ENCODE results near the gene SNRPB.

Gene SNRPB

DNA sequence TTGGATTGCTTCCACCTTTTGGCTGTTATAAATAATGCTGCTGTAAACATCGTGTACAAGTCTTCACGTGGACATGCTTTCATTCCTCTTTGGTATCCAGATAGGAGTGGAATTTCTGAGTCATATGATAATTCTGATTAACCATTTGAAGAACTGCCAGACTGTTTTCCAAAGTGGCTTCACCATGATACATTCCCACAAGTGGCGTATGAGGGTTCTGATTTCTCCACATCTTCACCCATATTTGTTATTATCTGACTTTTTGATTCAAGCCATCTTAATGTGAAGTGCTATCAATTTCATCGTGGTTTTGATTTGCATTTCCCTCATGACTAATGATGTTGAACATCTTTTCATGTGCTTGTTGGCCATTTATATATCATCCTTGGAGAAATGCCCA lies 2.9 kb upstream of the SNRPB start:
- peak; percentile 38 for DNase-seq (ENCODE audit: low read depth)
- H3K4me3 ChIP-seq (ENCODE audit: low read length): no peak overlapping the region
- TF ChIP-seq, protein P1, sequence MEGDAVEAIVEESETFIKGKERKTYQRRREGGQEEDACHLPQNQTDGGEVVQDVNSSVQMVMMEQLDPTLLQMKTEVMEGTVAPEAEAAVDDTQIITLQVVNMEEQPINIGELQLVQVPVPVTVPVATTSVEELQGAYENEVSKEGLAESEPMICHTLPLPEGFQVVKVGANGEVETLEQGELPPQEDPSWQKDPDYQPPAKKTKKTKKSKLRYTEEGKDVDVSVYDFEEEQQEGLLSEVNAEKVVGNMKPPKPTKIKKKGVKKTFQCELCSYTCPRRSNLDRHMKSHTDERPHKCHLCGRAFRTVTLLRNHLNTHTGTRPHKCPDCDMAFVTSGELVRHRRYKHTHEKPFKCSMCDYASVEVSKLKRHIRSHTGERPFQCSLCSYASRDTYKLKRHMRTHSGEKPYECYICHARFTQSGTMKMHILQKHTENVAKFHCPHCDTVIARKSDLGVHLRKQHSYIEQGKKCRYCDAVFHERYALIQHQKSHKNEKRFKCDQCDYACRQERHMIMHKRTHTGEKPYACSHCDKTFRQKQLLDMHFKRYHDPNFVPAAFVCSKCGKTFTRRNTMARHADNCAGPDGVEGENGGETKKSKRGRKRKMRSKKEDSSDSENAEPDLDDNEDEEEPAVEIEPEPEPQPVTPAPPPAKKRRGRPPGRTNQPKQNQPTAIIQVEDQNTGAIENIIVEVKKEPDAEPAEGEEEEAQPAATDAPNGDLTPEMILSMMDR (IDR thresholded peaks at IDR 0.05; ENCODE audit: insufficient read depth, low read depth, low read length, missing control alignments): no peak

DNA sequence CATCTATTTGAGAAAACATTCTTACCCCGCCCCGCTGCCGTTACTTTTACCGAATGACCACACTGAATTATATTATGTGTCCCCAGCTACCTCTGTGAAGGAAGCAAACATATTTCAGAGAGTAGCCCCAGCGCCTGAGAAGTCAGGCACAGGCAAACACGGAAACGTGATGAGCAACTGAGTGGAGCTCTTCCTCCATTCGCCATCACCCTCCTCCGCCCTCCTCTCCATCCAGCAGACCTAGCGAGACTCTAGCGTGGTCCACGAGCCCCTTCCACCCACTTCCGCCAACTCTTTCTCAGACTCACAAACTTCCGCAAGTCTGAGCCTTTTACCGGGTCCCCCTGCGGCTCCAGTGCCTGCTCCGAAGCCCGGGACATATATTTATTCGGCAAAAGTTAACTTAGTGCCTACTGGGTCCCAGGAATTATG lies 582 bp downstream of the SNRPB start:
- TF ChIP-seq, protein P1 (IDR thresholded peaks at IDR 0.05; ENCODE audit: insufficient read depth, low read depth, low read length, missing control alignments): no peak
- peak; percentile 68 for DNase-seq (ENCODE audit: low read depth)

GRCh38 chr20:2468581-2469407 lies 1.8 kb downstream of the SNRPB start:
- peak overlapping the region; percentile 92 for H3K4me3 ChIP-seq (ENCODE audit: low read length)
- DNase-seq (ENCODE audit: low read depth): no peak
- TF ChIP-seq, protein P1 (IDR thresholded peaks at IDR 0.05; ENCODE audit: insufficient read depth, low read depth, low read length, missing control alignments): no peak

More for the DNA sequence above, 582 bp downstream of the SNRPB start:
- H3K4me3 ChIP-seq (ENCODE audit: low read length): peak overlapping the region; percentile 92

DNA sequence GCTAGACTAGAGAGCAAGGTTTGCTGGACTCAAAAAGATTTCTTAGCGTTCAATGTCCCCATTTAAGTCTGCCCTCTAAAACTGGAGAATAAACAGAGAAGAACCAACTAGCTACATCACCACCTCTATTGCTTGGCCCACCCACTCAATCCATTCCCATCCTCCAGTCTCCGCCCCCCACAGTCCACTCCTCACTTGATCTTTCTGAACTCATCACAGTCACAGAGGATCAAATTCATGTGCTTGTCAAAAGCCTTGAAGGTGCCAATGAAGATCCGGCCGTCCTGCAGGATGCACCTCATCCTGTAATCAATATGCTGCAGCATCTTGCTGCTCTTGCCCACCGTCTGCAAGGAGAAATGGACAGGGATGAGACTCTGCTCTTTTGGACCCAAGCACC lies 3.2 kb downstream of the SNRPB start:
- no peak for DNase-seq (ENCODE audit: low read depth)
- TF ChIP-seq, protein P1 (IDR thresholded peaks at IDR 0.05; ENCODE audit: insufficient read depth, low read depth, low read length, missing control alignments): no peak
- H3K4me3 ChIP-seq (ENCODE audit: low read length): no peak overlapping the region

DNA sequence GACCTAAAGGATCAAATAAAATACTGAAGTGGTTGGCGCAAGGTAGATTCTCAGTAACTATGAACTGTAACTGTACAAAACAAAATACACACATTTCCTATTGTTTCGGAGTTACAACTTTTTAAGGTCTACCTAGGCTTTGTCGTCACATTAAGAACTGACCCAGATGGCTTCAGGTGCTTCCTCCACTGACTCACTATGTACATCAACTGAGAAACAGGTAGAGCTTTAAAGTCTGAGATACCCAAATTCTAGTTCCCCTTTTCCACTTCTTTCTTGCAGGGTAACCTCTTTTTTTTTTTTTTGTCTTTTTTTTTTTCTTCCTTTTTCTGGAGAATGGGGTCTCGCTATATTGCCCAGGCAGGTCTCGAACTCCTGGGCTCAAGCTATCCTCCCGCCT lies 5.5 kb downstream of the SNRPB start:
- no peak overlapping the region for H3K4me3 ChIP-seq (ENCODE audit: low read length)
- TF ChIP-seq, protein P1 (IDR thresholded peaks at IDR 0.05; ENCODE audit: insufficient read depth, low read depth, low read length, missing control alignments): no peak
- no peak for DNase-seq (ENCODE audit: low read depth)

DNA sequence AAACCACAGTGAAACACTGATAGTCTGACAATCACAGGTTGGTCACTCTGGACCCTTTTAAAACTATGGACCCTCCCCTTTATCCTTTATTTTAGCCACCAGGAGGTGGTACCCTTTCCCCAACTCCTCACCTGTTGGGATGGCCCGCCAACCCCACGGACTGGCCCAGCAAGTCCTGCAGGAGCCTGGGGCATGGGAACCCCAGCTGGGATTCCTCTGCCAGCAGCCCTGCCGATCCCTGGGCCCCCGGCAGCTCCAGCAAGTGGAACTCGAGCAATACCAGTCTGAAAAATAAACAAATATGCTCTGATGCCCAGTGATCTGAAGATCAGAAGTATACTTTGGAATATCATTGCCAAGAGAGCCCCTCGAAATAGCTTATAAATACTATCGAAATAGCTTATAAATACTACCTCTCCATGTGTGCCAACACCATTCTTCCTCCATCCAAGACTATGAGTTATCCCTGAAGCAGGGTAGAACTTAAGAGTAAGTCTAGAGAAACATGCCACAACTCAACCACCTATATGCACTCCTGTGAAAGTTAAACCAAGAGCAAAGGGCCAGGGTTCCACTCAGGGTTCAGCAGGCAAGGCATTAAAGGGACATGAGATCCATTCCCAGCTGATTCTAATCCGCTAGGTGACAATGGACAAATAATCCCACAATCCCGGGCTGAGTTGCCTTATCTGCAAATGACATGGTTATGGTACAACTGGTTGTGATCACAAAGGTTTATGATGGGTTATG lies 6.8 kb downstream of the SNRPB start:
- no peak overlapping the region for H3K4me3 ChIP-seq (ENCODE audit: low read length)
- TF ChIP-seq, protein P1 (IDR thresholded peaks at IDR 0.05; ENCODE audit: insufficient read depth, low read depth, low read length, missing control alignments): no peak
- DNase-seq (ENCODE audit: low read depth): no peak

All from epithelial cell of esophagus (primary cell).